ENCODE results near the gene SPDYA.

SPDYA gene

DNA sequence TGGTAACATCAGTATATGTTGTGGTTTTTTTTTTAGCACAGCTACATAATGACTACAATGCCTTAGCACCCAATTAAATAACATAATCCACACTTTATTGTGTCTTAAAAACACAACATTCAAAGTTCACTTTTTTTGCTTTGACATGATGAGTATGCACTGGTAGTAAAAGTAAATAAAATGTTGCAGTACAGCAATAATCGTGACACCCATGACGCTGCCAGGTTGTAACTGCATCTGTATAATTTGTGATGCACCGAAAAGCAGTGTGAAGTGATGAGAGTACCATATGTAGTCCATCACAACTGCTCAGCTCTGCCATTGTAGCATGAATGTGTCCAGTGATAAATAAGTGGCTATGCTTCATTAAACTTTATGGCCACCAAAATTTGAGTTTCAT, 43.3 kb upstream of the SPDYA start:
- no peak overlapping the region for H3K27ac ChIP-seq
- no peaks in the 10 kb centered on the region for H3K9me3 ChIP-seq (ENCODE audit: control insufficient read depth, low read length)
- peaks cover 22% of the 10 kb centered on the region for H3K4me1 ChIP-seq
- H3K79me2 ChIP-seq, result peaks cover 93% of the 10 kb centered on the region
- H3K4me2 ChIP-seq (ENCODE audit: low read length), result no peak overlapping the region
- H3K36me3 ChIP-seq (ENCODE audit: control insufficient read depth, insufficient read depth, low read length), result no peaks in the 10 kb centered on the region
- H2AFZ ChIP-seq, result no peak overlapping the region
- no peaks in the 10 kb centered on the region for H3K27me3 ChIP-seq (ENCODE audit: control insufficient read depth, insufficient read depth, low read length)
- TF ChIP-seq, protein P1, sequence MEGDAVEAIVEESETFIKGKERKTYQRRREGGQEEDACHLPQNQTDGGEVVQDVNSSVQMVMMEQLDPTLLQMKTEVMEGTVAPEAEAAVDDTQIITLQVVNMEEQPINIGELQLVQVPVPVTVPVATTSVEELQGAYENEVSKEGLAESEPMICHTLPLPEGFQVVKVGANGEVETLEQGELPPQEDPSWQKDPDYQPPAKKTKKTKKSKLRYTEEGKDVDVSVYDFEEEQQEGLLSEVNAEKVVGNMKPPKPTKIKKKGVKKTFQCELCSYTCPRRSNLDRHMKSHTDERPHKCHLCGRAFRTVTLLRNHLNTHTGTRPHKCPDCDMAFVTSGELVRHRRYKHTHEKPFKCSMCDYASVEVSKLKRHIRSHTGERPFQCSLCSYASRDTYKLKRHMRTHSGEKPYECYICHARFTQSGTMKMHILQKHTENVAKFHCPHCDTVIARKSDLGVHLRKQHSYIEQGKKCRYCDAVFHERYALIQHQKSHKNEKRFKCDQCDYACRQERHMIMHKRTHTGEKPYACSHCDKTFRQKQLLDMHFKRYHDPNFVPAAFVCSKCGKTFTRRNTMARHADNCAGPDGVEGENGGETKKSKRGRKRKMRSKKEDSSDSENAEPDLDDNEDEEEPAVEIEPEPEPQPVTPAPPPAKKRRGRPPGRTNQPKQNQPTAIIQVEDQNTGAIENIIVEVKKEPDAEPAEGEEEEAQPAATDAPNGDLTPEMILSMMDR (IDR thresholded peaks at IDR 0.05), result no peak
- no peak overlapping the region for H3K4me3 ChIP-seq (ENCODE audit: low read depth, low read length)
- no peak overlapping the region for H3K9ac ChIP-seq

DNA sequence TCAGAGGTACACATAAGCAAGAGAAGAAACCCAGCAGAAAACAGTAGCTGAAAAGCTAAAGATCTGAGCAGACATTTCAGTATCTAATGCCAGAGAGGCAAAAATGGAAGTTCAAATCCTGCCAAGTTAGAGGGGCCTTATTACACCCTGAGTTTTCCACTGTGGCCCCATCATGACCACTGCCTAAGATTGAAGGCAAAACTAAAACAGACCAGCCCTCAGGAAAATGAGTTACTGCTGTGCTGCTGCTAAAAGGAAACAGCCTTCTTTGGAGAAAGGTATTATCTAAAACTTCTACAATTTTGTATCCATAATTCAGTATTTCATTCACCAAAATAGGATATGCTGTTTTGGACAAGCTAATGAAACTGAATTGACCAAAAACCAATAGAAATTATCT, 42.2 kb upstream of the SPDYA start:
- Histone ChIP-seq H3K4me2 (ENCODE audit: low read length) (no peak overlapping the region), H3K9ac (no peak overlapping the region), H2AFZ (no peak overlapping the region), H3K27ac (no peak overlapping the region), H3K36me3 (ENCODE audit: control insufficient read depth, insufficient read depth, low read length) (no peaks in the 10 kb centered on the region), H3K79me2 (peaks cover 94% of the 10 kb centered on the region), H3K9me3 (ENCODE audit: control insufficient read depth, low read length) (no peaks in the 10 kb centered on the region), H3K27me3 (ENCODE audit: control insufficient read depth, insufficient read depth, low read length) (no peaks in the 10 kb centered on the region), H3K4me3 (ENCODE audit: low read depth, low read length) (no peak overlapping the region), H3K4me1 (peaks cover 22% of the 10 kb centered on the region)
- TF ChIP-seq, protein P1 (IDR thresholded peaks at IDR 0.05), result no peak

DNA sequence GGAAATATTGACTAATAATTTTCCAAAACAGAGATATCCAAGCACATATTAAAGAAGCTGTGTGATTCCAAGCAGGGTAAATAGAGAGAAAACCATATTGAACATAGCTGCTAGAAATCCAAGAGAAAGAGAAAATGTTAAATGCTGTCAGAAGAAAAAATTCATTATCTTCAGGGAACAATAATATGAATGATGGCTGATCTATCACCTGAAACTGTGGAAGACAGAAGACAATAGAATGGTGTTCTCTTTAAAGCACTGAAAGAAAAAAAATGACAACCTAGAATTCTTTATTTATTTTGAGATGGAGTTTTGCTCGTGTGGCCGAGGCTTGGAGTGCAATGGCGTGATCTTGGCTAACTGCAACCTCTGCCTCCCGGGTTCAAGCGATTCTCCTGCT, 41.7 kb upstream of the SPDYA start:
- no peak overlapping the region for H3K9ac ChIP-seq
- no peak overlapping the region for H3K4me2 ChIP-seq (ENCODE audit: low read length)
- H2AFZ ChIP-seq, result no peak overlapping the region
- H3K27ac ChIP-seq, result no peak overlapping the region
- peaks cover 89% of the 10 kb centered on the region for H3K79me2 ChIP-seq
- TF ChIP-seq, protein P1 (IDR thresholded peaks at IDR 0.05), result no peak
- no peaks in the 10 kb centered on the region for H3K27me3 ChIP-seq (ENCODE audit: control insufficient read depth, insufficient read depth, low read length)
- no peak overlapping the region for H3K4me3 ChIP-seq (ENCODE audit: low read depth, low read length)
- H3K36me3 ChIP-seq (ENCODE audit: control insufficient read depth, insufficient read depth, low read length), result no peaks in the 10 kb centered on the region
- H3K9me3 ChIP-seq (ENCODE audit: control insufficient read depth, low read length), result no peaks in the 10 kb centered on the region
- H3K4me1 ChIP-seq, result peaks cover 21% of the 10 kb centered on the region

- Histone ChIP-seq H3K9me3 (ENCODE audit: control insufficient read depth, low read length) (no peaks in the 10 kb centered on the region), H3K4me3 (ENCODE audit: low read depth, low read length) (no peak overlapping the region), H3K27me3 (ENCODE audit: control insufficient read depth, insufficient read depth, low read length) (no peaks in the 10 kb centered on the region), H3K4me2 (ENCODE audit: low read length) (no peak overlapping the region), H3K9ac (no peak overlapping the region), H3K4me1 (peaks cover 15% of the 10 kb centered on the region), H3K27ac (no peak overlapping the region), H3K36me3 (ENCODE audit: control insufficient read depth, insufficient read depth, low read length) (no peaks in the 10 kb centered on the region), H3K79me2 (peaks cover 69% of the 10 kb centered on the region), H2AFZ (no peak overlapping the region)
- TF ChIP-seq, protein P1 (IDR thresholded peaks at IDR 0.05), result no peak
These were observed 38.3 kb upstream of the SPDYA start for GRCh38 chr2:28772351-28772750.

DNA sequence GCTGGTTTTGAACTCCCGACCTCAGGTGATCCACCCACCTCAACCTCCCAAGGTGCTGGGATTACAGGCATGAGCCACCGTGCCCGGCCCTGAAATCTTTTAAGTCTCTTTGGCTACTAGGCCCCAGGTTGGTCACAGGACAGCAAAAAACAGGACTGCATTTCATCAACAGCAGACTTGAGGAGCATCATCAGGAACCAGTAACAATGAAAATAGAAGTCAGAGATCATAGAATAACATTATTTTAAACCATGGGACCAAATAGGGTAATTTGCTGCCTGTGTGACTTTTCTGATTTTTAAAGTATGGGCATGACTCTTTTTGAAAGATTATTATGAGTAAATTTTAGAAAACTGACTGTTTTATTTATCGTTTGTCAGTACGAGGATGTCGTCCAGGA, 34.2 kb upstream of the SPDYA start:
- Histone ChIP-seq H3K9me3 (ENCODE audit: control insufficient read depth, low read length) (no peaks in the 10 kb centered on the region), H3K36me3 (ENCODE audit: control insufficient read depth, insufficient read depth, low read length) (no peaks in the 10 kb centered on the region), H3K9ac (no peak overlapping the region), H3K27ac (no peak overlapping the region), H3K4me1 (peaks cover 14% of the 10 kb centered on the region), H2AFZ (no peak overlapping the region), H3K4me3 (ENCODE audit: low read depth, low read length) (no peak overlapping the region), H3K79me2 (peaks cover 42% of the 10 kb centered on the region), H3K4me2 (ENCODE audit: low read length) (no peak overlapping the region), H3K27me3 (ENCODE audit: control insufficient read depth, insufficient read depth, low read length) (no peaks in the 10 kb centered on the region)
- TF ChIP-seq, protein P1 (IDR thresholded peaks at IDR 0.05), result no peak
